ENCODE results near the gene PRR35.

PRR35 gene

GRCh38 chr16:557463-558297, 2.5 kb upstream of the PRR35 start:
- TF ChIP-seq CTCF (IDR thresholded peaks at IDR 0.05; ENCODE audit: borderline replicate concordance, insufficient read depth, low read depth, low read length) = no peak
- no peak overlapping the region for H3K4me3 ChIP-seq (ENCODE audit: low read depth, low read length)

- no peak for TF ChIP-seq CTCF (IDR thresholded peaks at IDR 0.05; ENCODE audit: borderline replicate concordance, insufficient read depth, low read depth, low read length)
- no peak overlapping the region for H3K4me3 ChIP-seq (ENCODE audit: low read depth, low read length)
Observed at GRCh38 chr16:558298-559020, 1.7 kb upstream of the PRR35 start.

GRCh38 chr16:559021-559380, 1.2 kb upstream of the PRR35 start:
- TF ChIP-seq CTCF (IDR thresholded peaks at IDR 0.05; ENCODE audit: borderline replicate concordance, insufficient read depth, low read depth, low read length) = no peak
- no peak overlapping the region for H3K4me3 ChIP-seq (ENCODE audit: low read depth, low read length)

GRCh38 chr16:559411-560203, 587 bp upstream of the PRR35 start:
- H3K4me3 ChIP-seq (ENCODE audit: low read depth, low read length) = no peak overlapping the region
- TF ChIP-seq CTCF (IDR thresholded peaks at IDR 0.05; ENCODE audit: borderline replicate concordance, insufficient read depth, low read depth, low read length) = no peak

GRCh38 chr16:560701-561412, 663 bp downstream of the PRR35 start:
- no peak for TF ChIP-seq CTCF (IDR thresholded peaks at IDR 0.05; ENCODE audit: borderline replicate concordance, insufficient read depth, low read depth, low read length)
- no peak overlapping the region for H3K4me3 ChIP-seq (ENCODE audit: low read depth, low read length)

GRCh38 chr16:561413-561794, 1.2 kb downstream of the PRR35 start:
- H3K4me3 ChIP-seq (ENCODE audit: low read depth, low read length) = no peak overlapping the region
- no peak for TF ChIP-seq CTCF (IDR thresholded peaks at IDR 0.05; ENCODE audit: borderline replicate concordance, insufficient read depth, low read depth, low read length)

All from GM12875 (cell line).